ENCODE measurements around the gene PPP1R14C. TPM values are rescaled to one million over a fixed set of nuclear protein-coding genes. Genes with fewer than 3 reads are reported as not detected.
"Not testable (repeated sequence)": the region's sequence is repeated elsewhere in the genome, so short reads cannot be mapped to it uniquely, and the experiment has no call there.

Gene PPP1R14C
- total RNA-seq, 1 experiment from 2014 or later, result 4.6 TPM

DNA sequence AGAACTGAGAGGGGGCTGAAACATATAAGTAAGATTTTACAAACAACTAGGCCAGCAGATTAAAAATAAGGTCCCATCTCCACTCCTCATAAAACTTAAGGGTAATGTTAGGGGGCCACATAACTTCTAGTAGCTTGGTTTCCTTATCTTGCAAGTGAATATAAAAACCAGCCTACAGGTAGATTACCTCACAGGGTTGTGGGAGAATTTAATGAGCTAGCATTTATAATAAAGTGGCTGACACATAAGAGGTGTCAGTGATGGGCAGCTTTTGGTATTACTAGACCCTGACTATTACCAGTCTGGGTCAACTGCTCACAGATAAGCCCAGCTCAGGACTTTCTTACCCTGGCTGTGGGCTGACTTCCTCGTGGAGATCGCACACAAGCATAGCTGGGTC, 9.2 kb upstream of the PPP1R14C start:
- no peak for DNase-seq (ENCODE audit: low spot score)
- H3K9me3 ChIP-seq (ENCODE audit: low read depth, low read length, poor library complexity, severe bottlenecking), result no peaks in the 10 kb centered on the region
- H3K4me3 ChIP-seq (ENCODE audit: low read depth, low read length, poor library complexity, severe bottlenecking), result no peak overlapping the region
- H3K27me3 ChIP-seq (replicated peaks; ENCODE audit: insufficient read depth, low read depth, low read length, poor library complexity), result no peaks in the 10 kb centered on the region
- no peaks in the 10 kb centered on the region for H3K36me3 ChIP-seq (ENCODE audit: insufficient read depth, low read length, poor library complexity, severe bottlenecking)
- intact Hi-C loops (cut with micrococcal nuclease; ENCODE audit: unreplicated experiment), result no loop called here
- H3K27ac ChIP-seq (ENCODE audit: low read depth, low read length, poor library complexity, severe bottlenecking), result no peak overlapping the region
- no TSS peak for BruUV-seq (replicated peaks)
- H3K4me1 ChIP-seq (ENCODE audit: insufficient read depth, low read length, poor library complexity, severe bottlenecking), result no peaks in the 10 kb centered on the region
- ChIA-PET POLR2A (ENCODE audit: low non-redundant PET) (no interaction called here), CTCF (no interaction called here)
- TF ChIP-seq EZH2 (IDR thresholded peaks at IDR 0.05; ENCODE audit: borderline replicate concordance, low read depth, low read length, poor library complexity, severe bottlenecking) (no peak), CTCF (conservative IDR thresholded peaks at IDR 0.05; ENCODE audit: low read depth, low read length) (no peak)

DNA sequence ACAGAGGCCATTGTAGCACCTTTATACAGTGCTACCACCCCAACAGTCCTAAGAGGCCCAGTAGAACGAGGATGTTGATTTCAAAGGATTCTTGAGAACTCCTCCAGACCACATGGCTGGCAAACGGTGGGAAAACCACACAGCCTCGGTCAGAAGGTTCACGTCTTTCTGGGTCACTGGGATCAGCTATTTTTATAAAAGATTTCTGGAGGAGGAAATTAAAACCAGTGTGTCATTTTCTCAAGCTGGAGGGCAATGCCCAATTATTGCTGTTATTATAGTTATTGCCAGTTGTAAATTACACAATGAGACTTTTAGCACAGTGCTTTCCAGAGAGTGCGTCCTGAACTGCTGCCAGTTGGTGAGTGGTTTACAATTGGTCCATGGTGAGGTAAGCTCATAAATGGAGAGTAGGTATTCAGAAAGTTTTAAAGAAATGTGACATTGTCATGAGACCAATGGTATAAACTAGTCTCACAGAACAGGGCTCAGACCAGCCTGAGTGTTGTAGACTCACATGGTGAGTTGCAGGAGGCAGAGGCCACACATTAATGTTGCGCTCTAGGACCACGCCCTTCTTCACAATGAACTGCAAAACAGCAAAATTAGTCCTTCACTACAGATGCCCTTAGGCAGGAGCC, 8.4 kb upstream of the PPP1R14C start:
- no peak for TF ChIP-seq CTCF (conservative IDR thresholded peaks at IDR 0.05; ENCODE audit: low read depth, low read length)
- no peak for TF ChIP-seq EZH2 (IDR thresholded peaks at IDR 0.05; ENCODE audit: borderline replicate concordance, low read depth, low read length, poor library complexity, severe bottlenecking)
- CTCF ChIA-PET, result no interaction called here
- intact Hi-C loops (cut with micrococcal nuclease; ENCODE audit: unreplicated experiment), result no loop called here
- no peaks in the 10 kb centered on the region for H3K36me3 ChIP-seq (ENCODE audit: insufficient read depth, low read length, poor library complexity, severe bottlenecking)
- H3K9me3 ChIP-seq (ENCODE audit: low read depth, low read length, poor library complexity, severe bottlenecking), result no peaks in the 10 kb centered on the region
- H3K4me1 ChIP-seq (ENCODE audit: insufficient read depth, low read length, poor library complexity, severe bottlenecking), result no peaks in the 10 kb centered on the region
- no peak for DNase-seq (ENCODE audit: low spot score)
- no peaks in the 10 kb centered on the region for H3K27me3 ChIP-seq (replicated peaks; ENCODE audit: insufficient read depth, low read depth, low read length, poor library complexity)
- POLR2A ChIA-PET (ENCODE audit: low non-redundant PET), result no interaction called here
- no peak overlapping the region for H3K4me3 ChIP-seq (ENCODE audit: low read depth, low read length, poor library complexity, severe bottlenecking)
- BruUV-seq (replicated peaks), result no TSS peak
- no peak overlapping the region for H3K27ac ChIP-seq (ENCODE audit: low read depth, low read length, poor library complexity, severe bottlenecking)

- H3K4me3 ChIP-seq (ENCODE audit: low read depth, low read length, poor library complexity, severe bottlenecking); H3K36me3 ChIP-seq (ENCODE audit: insufficient read depth, low read length, poor library complexity, severe bottlenecking); H3K4me1 ChIP-seq (ENCODE audit: insufficient read depth, low read length, poor library complexity, severe bottlenecking); POLR2A ChIA-PET (ENCODE audit: low non-redundant PET); H3K27ac ChIP-seq (ENCODE audit: low read depth, low read length, poor library complexity, severe bottlenecking); BruUV-seq (replicated peaks); DNase-seq (ENCODE audit: low spot score); intact Hi-C loops (cut with micrococcal nuclease; ENCODE audit: unreplicated experiment); H3K9me3 ChIP-seq (ENCODE audit: low read depth, low read length, poor library complexity, severe bottlenecking); CTCF ChIA-PET: not testable (repeated sequence)
- H3K27me3 ChIP-seq (replicated peaks; ENCODE audit: insufficient read depth, low read depth, low read length, poor library complexity), result peaks cover 27% of the 10 kb centered on the region
These were observed 5.1 kb upstream of the PPP1R14C start for GRCh38 chr6:150137711-150138110.

DNA sequence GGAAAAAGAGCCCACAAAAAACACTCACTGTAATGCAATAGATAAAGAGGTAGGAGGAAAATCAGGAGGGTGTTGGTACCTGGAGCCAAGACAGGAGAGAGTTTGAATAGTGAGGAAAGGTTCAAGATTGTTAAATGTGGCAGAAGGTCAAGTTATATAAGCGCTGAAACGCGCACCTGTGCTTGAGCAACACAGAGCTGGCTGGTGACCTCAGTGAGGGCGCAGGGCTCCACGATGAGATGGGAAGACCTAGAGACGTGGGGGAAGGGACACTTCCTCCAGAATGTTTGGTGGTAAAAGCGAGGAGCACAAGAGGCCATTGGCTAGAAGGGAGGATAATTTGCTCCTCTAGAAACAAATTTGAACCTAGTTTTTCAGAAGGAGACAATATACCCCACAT, 4.2 kb upstream of the PPP1R14C start:
- DNase-seq (ENCODE audit: low spot score), result no peak
- no peaks in the 10 kb centered on the region for H3K36me3 ChIP-seq (ENCODE audit: insufficient read depth, low read length, poor library complexity, severe bottlenecking)
- no peak overlapping the region for H3K27ac ChIP-seq (ENCODE audit: low read depth, low read length, poor library complexity, severe bottlenecking)
- TF ChIP-seq EZH2 (IDR thresholded peaks at IDR 0.05; ENCODE audit: borderline replicate concordance, low read depth, low read length, poor library complexity, severe bottlenecking), result no peak
- no peak for TF ChIP-seq CTCF (conservative IDR thresholded peaks at IDR 0.05; ENCODE audit: low read depth, low read length)
- BruUV-seq (replicated peaks), result no TSS peak
- CTCF ChIA-PET, result no interaction called here
- POLR2A ChIA-PET (ENCODE audit: low non-redundant PET), result no interaction called here
- H3K9me3 ChIP-seq (ENCODE audit: low read depth, low read length, poor library complexity, severe bottlenecking), result no peaks in the 10 kb centered on the region
- H3K4me1 ChIP-seq (ENCODE audit: insufficient read depth, low read length, poor library complexity, severe bottlenecking), result no peaks in the 10 kb centered on the region
- intact Hi-C loops (cut with micrococcal nuclease; ENCODE audit: unreplicated experiment), result no loop called here
- H3K27me3 ChIP-seq (replicated peaks; ENCODE audit: insufficient read depth, low read depth, low read length, poor library complexity), result peaks cover 27% of the 10 kb centered on the region
- no peak overlapping the region for H3K4me3 ChIP-seq (ENCODE audit: low read depth, low read length, poor library complexity, severe bottlenecking)

Data from A673 (cell line).